ENCODE data around the gene B4GALNT4. TPM values are rescaled to one million over a fixed set of nuclear protein-coding genes. Genes with fewer than 3 reads are reported as not detected.
"Not testable (repeated sequence)": the region's sequence is repeated elsewhere in the genome, so short reads cannot be mapped to it uniquely, and the experiment has no call there.

The B4GALNT4 gene
- total and polyA plus RNA-seq, 12 donors = 0.09 to 1.7 (median 0.56) TPM; not detected in 3

DNA sequence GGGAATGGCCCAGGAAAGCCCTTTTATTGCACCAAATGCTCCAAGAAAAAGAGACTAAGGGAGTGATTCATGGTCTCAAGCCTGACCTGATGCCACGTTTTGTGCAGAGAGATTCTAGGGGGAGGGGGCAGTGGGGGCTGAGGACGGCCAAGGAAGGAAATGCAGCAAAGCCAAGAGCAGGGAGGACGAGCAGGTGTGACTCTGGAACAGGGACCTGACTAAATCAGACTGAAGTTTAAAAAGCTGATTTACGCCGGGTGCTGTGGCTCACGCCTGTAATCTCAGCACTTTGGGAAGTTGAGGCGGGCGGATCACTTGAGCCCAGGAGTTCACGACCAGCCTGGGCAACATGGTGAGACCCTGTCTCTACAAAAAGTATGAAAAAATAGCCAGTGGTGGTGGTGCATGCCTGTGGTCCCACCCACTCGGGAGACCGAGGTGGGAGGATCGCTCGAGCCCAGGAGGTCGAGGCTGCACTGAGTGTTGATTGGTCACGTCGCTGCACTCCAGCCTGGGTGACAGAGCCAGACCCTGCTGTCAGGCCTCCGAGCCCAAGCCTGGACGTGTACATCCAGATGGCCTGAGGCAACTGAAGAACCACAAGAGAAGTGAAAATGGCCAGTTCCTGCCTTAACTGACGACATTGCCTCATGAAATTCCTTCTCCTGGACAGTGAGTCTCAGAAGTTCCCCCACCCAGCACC lies 37.8 kb upstream of the B4GALNT4 start:
- 83 to 88% methylated on average over 19 of the region's 19 CpGs for WGBS, 2 donors
- DNase-seq (no peak), ATAC-seq (no peak)
- no peak overlapping the region for H3K27ac ChIP-seq
- intact Hi-C loops (cut with DNase I) = no loop called here
- no peaks in the 10 kb centered on the region for H3K36me3 ChIP-seq
- H3K9me3 ChIP-seq = no peaks in the 10 kb centered on the region
- H3K4me3 ChIP-seq = no peak overlapping the region
- H3K27me3 ChIP-seq = no peaks in the 10 kb centered on the region
- peaks cover 11 to 66% (median 36%) of the 10 kb centered on the region in 9 donors for H3K4me1 ChIP-seq
- TF ChIP-seq, protein P1, sequence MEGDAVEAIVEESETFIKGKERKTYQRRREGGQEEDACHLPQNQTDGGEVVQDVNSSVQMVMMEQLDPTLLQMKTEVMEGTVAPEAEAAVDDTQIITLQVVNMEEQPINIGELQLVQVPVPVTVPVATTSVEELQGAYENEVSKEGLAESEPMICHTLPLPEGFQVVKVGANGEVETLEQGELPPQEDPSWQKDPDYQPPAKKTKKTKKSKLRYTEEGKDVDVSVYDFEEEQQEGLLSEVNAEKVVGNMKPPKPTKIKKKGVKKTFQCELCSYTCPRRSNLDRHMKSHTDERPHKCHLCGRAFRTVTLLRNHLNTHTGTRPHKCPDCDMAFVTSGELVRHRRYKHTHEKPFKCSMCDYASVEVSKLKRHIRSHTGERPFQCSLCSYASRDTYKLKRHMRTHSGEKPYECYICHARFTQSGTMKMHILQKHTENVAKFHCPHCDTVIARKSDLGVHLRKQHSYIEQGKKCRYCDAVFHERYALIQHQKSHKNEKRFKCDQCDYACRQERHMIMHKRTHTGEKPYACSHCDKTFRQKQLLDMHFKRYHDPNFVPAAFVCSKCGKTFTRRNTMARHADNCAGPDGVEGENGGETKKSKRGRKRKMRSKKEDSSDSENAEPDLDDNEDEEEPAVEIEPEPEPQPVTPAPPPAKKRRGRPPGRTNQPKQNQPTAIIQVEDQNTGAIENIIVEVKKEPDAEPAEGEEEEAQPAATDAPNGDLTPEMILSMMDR (IDR thresholded peaks at IDR 0.05) = no peak

DNA sequence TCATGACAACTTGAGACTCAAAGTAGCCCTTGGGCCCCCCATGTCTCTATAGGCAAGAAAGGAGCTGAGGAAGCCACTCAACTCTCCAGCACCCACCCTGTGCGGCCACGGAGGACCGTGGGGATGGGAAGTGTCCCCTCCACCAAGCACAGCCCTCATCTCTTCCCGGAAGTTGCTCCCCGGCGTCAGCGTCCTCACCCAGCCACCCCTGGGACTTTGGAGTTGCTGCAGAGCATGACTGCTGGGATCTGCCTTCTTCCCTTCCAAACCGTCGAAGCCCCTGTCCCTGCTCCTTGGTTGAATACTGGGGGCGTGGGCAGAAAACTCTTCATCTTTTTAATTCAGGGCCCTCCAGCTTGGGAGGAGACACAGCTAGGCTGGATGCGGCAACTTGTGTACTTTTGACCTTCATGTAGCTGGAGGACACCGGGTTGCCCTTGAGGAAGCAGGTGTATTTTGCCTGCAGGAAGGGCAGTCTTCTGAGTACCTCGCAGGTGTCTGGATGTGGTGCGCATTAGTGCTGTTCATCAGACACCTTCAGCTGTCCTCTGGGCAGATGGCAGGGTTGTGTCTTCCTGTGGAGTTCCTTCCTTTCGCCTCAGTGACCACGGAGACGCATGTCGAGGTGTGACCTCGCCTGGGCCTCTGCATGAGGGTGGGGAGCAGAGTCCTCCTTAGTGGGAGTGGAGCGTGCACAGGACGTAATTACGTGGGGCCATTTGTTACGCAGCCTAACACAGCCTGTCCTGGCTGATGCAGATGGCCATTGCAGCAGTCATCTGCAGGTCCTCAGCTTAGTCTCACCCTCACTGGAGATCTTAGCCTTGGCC lies 36.4 kb upstream of the B4GALNT4 start:
- no peak for ATAC-seq

DNA sequence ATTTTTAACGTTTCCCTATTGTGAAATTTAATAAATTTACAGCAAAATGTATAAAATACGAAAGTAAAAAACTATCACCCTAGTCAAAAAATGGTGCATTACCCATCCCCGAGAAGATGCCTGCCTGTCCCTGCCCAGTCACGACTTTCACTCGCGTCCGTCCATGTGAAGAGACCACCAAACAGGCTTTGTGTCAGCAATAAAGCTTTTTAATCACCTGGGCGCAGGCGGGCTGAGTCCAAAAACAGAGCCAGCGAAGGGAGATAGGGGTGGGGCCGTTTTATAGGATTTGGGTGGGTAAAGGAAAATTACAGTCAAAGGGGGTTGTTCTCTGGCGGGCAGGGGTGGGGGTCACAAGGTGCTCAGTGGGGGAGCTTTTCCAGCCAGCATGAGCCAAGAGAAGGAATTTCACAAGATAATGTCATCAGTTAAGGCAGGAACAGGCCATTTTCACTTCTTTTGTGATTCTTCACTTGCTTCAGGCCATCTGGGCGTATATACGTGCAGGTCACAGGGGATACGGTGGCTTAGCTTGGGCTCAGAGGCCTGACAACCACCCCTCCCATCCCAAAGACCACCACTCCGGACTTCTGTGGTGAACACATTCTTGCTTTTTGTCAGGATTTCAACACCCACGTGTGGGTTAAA lies 35.6 kb upstream of the B4GALNT4 start:
- H3K9me3 ChIP-seq; H3K4me3 ChIP-seq; H3K27me3 ChIP-seq; intact Hi-C loops (cut with DNase I); DNase-seq; H3K36me3 ChIP-seq; ATAC-seq: not testable (repeated sequence)
- peak overlapping the region in 9 of 10 donors; percentile 23 to 90 (median 84) for H3K27ac ChIP-seq
- 85 to 87% methylated on average over 17 of the region's 17 CpGs for WGBS, 2 donors
- peaks cover 7 to 55% (median 30%) of the 10 kb centered on the region in 9 donors for H3K4me1 ChIP-seq

More for the DNA sequence above, 36.4 kb upstream of the B4GALNT4 start:
- intact Hi-C loops (cut with DNase I) = no loop called here
- peaks cover 11 to 59% (median 33%) of the 10 kb centered on the region in 9 donors for H3K4me1 ChIP-seq
- no peak overlapping the region for H3K4me3 ChIP-seq
- 87 to 92% methylated on average over 23 of the region's 23 CpGs for WGBS, 2 donors
- H3K9me3 ChIP-seq = no peaks in the 10 kb centered on the region
- H3K36me3 ChIP-seq = no peaks in the 10 kb centered on the region
- TF ChIP-seq, protein P1 (IDR thresholded peaks at IDR 0.05) = no peak
- DNase-seq = no peak
- H3K27me3 ChIP-seq = no peaks in the 10 kb centered on the region
- no peak overlapping the region for H3K27ac ChIP-seq

DNA sequence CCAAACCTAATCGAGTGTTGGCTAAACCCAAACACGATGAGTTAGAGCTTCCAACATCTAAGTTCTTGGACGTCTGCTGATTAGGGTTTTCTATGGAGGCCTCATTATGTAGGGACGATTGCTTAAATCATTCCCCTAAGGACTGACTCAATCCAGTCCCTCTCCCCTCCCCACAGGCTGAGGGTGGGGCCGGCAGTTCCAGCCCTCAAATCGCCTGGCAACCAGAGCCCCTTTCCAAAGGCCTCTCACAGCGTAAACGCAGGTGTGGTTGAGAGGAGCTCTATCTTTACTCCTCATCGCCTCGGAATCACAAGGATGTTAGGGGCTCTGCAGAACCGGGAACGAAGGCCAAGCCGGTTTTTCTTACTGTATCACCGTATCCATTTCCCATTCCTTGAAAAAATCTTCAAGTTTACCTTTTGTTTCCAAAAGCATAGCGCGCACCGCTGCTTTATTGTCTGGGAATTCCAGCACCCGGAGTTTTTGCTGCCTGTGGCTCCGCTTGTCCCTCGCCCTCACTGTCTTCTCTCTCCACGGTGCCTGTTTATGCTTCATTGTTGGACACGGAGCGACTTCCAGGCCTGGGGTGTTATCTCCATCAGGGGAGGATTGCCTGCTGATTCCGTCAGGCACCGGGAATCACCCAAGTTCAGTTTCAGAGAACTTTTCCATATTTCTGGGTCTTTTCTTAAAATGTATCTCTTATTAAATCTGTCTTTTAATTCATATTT lies 34.9 kb upstream of the B4GALNT4 start:
- WGBS, 2 donors = 34 to 48% methylated on average over 25 of the region's 25 CpGs
- H3K4me1 ChIP-seq = peaks cover 7 to 51% (median 30%) of the 10 kb centered on the region in 9 donors
- no peaks in the 10 kb centered on the region for H3K27me3 ChIP-seq
- no peak for DNase-seq
- H3K4me3 ChIP-seq = no peak overlapping the region
- ATAC-seq = peak in 6 of 8 donors; percentile 12 to 85 (median 28)
- H3K36me3 ChIP-seq = no peaks in the 10 kb centered on the region
- intact Hi-C loops (cut with DNase I) = no loop called here
- peak overlapping the region in 9 of 10 donors; percentile 55 to 90 (median 84) for H3K27ac ChIP-seq
- TF ChIP-seq, protein P1 (IDR thresholded peaks at IDR 0.05) = no peak
- H3K9me3 ChIP-seq = no peaks in the 10 kb centered on the region

Data from heart right ventricle (tissue), 16 donors.